ENCODE data around the gene GPC6.

DNA sequence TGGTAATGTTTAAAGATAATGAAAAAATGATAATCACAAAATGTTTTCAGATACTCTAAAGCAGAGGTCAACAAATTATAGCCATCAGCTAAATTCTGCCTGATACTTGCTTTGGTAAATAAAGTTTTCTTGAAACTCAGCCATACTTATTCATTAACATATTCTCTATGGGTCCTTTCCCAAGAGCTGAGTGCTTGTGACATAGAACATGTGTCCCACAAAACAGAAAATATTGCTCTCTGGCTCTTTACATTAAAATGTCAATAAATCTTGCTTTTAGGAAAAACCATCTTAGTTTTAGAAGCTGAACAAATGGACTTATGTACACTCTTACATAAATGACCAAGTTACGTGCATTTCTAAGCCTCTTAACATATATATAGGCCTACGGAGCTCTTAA lies 945.8 kb downstream of the GPC6 start:
- TF ChIP-seq, protein P1, sequence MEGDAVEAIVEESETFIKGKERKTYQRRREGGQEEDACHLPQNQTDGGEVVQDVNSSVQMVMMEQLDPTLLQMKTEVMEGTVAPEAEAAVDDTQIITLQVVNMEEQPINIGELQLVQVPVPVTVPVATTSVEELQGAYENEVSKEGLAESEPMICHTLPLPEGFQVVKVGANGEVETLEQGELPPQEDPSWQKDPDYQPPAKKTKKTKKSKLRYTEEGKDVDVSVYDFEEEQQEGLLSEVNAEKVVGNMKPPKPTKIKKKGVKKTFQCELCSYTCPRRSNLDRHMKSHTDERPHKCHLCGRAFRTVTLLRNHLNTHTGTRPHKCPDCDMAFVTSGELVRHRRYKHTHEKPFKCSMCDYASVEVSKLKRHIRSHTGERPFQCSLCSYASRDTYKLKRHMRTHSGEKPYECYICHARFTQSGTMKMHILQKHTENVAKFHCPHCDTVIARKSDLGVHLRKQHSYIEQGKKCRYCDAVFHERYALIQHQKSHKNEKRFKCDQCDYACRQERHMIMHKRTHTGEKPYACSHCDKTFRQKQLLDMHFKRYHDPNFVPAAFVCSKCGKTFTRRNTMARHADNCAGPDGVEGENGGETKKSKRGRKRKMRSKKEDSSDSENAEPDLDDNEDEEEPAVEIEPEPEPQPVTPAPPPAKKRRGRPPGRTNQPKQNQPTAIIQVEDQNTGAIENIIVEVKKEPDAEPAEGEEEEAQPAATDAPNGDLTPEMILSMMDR (conservative IDR thresholded peaks at IDR 0.05), result no peak
- no peak for TF ChIP-seq EZH2 (IDR thresholded peaks at IDR 0.05; ENCODE audit: low read depth)
